Gastroesophageal sphincter (tissue), 2 donors: Measurements from ENCODE around the gene PDC.

Source experiments
- POLR2A ChIP-seq, 2 donors: fragments of 450-650 bp; IDR thresholded peaks; one replicate each; pipeline ENCODE4 v1.6.1; 2017; ENCODE audit warnings: antibody characterized with exemption in 2 of 2, mild to moderate bottlenecking in 2 of 2, moderate library complexity in 1 of 2
- POLR2AphosphoS5 ChIP-seq: sonication (generic); formaldehyde crosslinking; IDR thresholded peaks from one replicate; pipeline ENCODE4 v1.6.1; 2017; ENCODE audit warnings: antibody characterized with exemption

GRCh38 chr1:186496171-186496851 lies 35.4 kb upstream of the PDC start:
- TF ChIP-seq POLR2AphosphoS5 = no peak
- no peak for TF ChIP-seq POLR2A (IDR thresholded peaks at IDR 0.05)
